Stimulated activated CD4-positive, alpha-beta T cell treated with anti-CD3 and anti-CD28 coated beads, TNF-alpha, amount 100 ng/mL, for 1 hour (primary cell): Measurements from ENCODE around the gene YWHAQ.
"Not testable (repeated sequence)": the region's sequence is repeated elsewhere in the genome, so short reads cannot be mapped to it uniquely, and the experiment has no call there.

Experiments
- DNase-seq, 3 donors: peaks; one replicate each; pipeline ENCODE4 v3.0.0-alpha.2; 2020; ENCODE audit warnings: low read depth in 3 of 3, low spot score in 1 of 3

The YWHAQ gene

DNA sequence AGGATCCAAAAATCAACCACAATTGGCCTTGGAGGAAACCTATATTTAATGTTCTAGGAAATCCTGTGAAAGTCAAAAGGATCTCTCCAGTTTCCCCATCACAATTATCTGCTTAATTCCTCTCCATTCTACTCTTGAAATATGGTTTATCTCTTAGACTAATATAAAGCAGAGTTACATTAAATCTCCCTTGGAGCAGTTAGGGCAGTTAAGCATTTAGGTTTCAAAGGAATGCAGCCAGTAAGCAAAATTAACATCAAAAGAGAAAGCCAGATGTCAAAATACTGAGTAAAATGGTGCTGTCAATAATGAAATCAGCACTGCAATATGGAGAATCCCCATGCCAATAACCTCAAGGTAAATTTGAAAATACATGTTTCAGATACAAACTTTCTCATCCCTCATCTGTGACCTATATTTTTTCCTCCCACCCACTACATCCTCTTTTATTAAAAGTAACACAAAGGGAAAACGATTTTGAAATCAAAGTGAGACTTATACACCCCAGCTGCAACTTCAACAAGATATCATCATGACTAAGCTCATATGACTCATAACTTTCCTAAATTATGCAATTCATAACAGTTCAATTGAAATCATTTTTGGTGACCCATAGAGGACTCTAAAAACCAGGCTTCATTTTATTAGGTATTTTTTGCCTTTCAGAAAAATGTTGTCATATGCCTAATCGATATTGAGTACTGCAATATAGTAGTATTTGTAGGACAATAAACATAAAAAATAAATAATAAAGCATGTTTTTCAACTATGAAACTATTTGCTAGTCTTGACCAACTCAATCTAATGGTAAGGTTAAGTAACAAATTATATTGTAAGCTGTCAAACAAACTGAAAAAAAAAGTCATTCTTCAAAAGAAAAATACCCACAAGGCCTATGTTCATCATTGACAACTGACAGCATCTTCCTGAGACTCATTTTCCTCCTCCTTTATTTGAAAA, 78.3 kb downstream of the YWHAQ start:
- DNase-seq, result no peak

GRCh38 chr2:9550859-9551391, 79.9 kb downstream of the YWHAQ start:
- not testable (repeated sequence) for DNase-seq

DNA sequence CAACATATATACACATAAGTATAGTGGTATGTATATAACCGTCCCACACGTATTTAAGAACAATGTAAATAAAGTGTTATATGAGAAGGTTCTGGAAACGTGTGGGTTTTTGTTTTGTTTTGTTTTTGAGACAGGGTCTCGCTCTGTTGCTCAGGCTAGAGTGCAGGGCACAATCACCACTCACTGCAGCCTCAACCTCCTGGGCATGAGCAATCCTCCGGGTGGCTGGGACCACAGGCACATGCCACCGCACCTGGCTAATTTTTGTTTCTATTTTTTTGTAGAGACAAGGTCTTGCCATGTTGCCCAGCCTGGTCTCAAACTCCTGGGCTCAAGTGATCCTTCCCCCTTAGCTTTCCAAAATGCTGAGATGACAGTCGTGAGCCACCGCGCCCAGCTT, 81.4 kb downstream of the YWHAQ start:
- no peak for DNase-seq

GRCh38 chr2:9548506-9548905, 82.3 kb downstream of the YWHAQ start:
- no peak for DNase-seq

DNA sequence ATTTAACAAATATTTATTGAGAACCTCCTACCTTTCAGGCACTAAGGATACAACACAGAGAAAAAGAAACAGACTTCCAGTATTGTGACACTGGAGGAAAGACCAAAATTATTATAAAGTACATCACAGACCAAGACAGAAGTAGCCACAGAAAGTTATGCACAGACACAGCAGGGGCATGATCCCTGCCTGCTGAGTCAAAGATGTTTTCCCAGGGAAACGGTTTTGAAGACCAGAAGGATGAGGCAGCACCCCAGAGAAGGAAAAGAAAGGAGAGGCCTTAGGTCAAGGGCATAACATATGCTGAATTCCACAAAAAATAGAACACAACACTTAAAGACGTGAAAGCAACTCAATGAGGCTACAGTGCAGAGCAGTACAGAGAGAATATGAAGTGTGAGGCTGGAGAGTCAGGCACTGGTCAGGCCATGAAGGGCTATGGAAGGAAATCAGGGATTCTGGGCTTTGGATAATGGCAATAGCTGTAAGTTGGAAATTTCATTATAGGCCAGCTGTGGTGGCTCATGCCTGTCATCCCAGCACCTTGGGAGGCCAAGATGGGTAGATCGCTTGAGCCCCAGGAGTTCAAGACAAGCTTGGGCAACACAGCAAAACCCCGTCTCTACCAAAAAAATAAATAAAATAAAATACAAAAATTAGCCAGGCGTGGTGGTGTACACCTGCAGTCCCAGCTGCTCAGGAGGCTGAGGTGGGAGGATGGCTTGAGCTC, 83.4 kb downstream of the YWHAQ start:
- no peak for DNase-seq

- no peak for DNase-seq
Observed at GRCh38 chr2:9545502-9545901, 85.3 kb downstream of the YWHAQ start.

- DNase-seq, result no peak
Observed at GRCh38 chr2:9543557-9543956, 87.2 kb downstream of the YWHAQ start.

GRCh38 chr2:9539531-9539930, 91.3 kb downstream of the YWHAQ start:
- DNase-seq, result no peak

- DNase-seq, result no peak
Observed at GRCh38 chr2:9538000-9538507, 92.7 kb downstream of the YWHAQ start.

- no peak for DNase-seq
Observed at GRCh38 chr2:9536504-9536903, 94.3 kb downstream of the YWHAQ start.

GRCh38 chr2:9535177-9535576, 95.6 kb downstream of the YWHAQ start:
- no peak for DNase-seq
